SK-N-SH (cell line): ENCODE results near the gene RPS8. TPM values are rescaled to one million over a fixed set of nuclear protein-coding genes. Genes with fewer than 3 reads are reported as not detected.

ENCODE experiments used
- CTCF ChIA-PET: fragments of 300-600, 350-600 bp; formaldehyde crosslinking; extraction: SDS; loops from one replicate; lab custom pipeline; 2021; lab: Yijun Ruan, JAX
- POLR2A ChIA-PET: fragments of 350-600 bp; sonication (Branson Sonifier 250); formaldehyde crosslinking; extraction: SDS; loops from one replicate; lab custom pipeline; 2020; ENCODE audit warnings: antibody characterized with exemption, inconsistent platforms; lab: Yijun Ruan, JAX
- DNase-seq: peaks from one replicate; pipeline ENCODE4 v3.0.0; 2012
- H2AFZ ChIP-seq: fragments of 200-600 bp; sonication (generic); 2 replicates; pipeline ENCODE4 v1.8.1; 2016; ENCODE audit warnings: antibody characterized with exemption, mild to moderate bottlenecking, low read depth
- H3F3A ChIP-seq: fragments of 200-600 bp; sonication (generic); replicated peaks from 2 replicates; pipeline ENCODE3; 2016; ENCODE audit warnings: antibody characterized with exemption, mild to moderate bottlenecking; ENCODE audit not compliant: insufficient read depth
- H3K27ac ChIP-seq, 2 experiments: fragments of 200-500 bp in 1 of 2; fragments of 200-600 bp in 1 of 2; sonication (Bioruptor generic) in 1 of 2; sonication (generic), shearing (Covaris generic) in 1 of 2; 2 replicates each; pipeline versions ENCODE4 v1.5.1 to v1.6.1; 2014 to 2016; ENCODE audit warnings: low read depth in 2 of 2, inconsistent platforms in 1 of 2, low read length in 1 of 2, mild to moderate bottlenecking in 1 of 2, mixed read lengths in 1 of 2
- H3K27me3 ChIP-seq: fragments of 200-600 bp; sonication (generic), shearing (Covaris generic); 2 replicates; pipeline ENCODE4 v1.6.1; 2016; ENCODE audit warnings: mixed run types; ENCODE audit not compliant: insufficient read depth
- H3K36me3 ChIP-seq, 2 experiments: fragments of 200-500 bp in 1 of 2; fragments of 200-600 bp in 1 of 2; sonication (Bioruptor generic) in 1 of 2; sonication (generic) in 1 of 2; replicated peaks in 1 of 2; 2 replicates each; pipeline versions ENCODE3 to v1.5.1; 2014 to 2016; ENCODE audit warnings: low read length in 1 of 2, mild to moderate bottlenecking in 1 of 2; ENCODE audit not compliant: insufficient read depth in 2 of 2, control insufficient read depth in 1 of 2
- H3K4me1 ChIP-seq, 2 experiments: fragments of 200-500 bp in 1 of 2; fragments of 200-600 bp in 1 of 2; sonication (Bioruptor generic) in 1 of 2; sonication (generic), shearing (Covaris generic) in 1 of 2; 2 replicates each; pipeline versions ENCODE4 v1.5.1 to v1.6.1; 2014 to 2016; ENCODE audit warnings: low read depth in 1 of 2, low read length in 1 of 2, mixed run types in 1 of 2; ENCODE audit not compliant: insufficient read depth in 2 of 2, control insufficient read depth in 1 of 2
- H3K4me2 ChIP-seq: fragments of 200-600 bp; sonication (generic), shearing (Covaris generic); 2 replicates; pipeline ENCODE4 v1.6.1; 2017; ENCODE audit warnings: mixed run types
- H3K4me3 ChIP-seq, 2 experiments: fragments of 200-500 bp in 1 of 2; fragments of 200-600 bp in 1 of 2; sonication (Bioruptor generic) in 1 of 2; sonication (generic), shearing (Covaris generic) in 1 of 2; 2 replicates each; pipeline versions ENCODE4 v1.5.1 to v1.8.1; 2014 to 2016; ENCODE audit warnings: low read depth in 2 of 2, inconsistent platforms in 1 of 2, low read length in 1 of 2, mild to moderate bottlenecking in 1 of 2, mixed read lengths in 1 of 2, moderate library complexity in 1 of 2
- H3K79me2 ChIP-seq: fragments of 200-600 bp; sonication (generic); 2 replicates; pipeline ENCODE4 v1.8.1; 2017; ENCODE audit warnings: mild to moderate bottlenecking; ENCODE audit not compliant: insufficient read depth
- H3K9ac ChIP-seq: fragments of 200-600 bp; sonication (generic); 2 replicates; pipeline ENCODE4 v1.6.1; 2017; ENCODE audit warnings: mixed run types
- H3K9me2 ChIP-seq: fragments of 200-600 bp; sonication (generic); 2 replicates; pipeline ENCODE4 v1.6.1; 2017; ENCODE audit warnings: mixed run types
- H3K9me3 ChIP-seq: fragments of 200-600 bp; sonication (generic); 2 replicates; pipeline ENCODE4 v1.6.1; 2017; ENCODE audit warnings: mixed run types, mild to moderate bottlenecking, moderate library complexity
- H4K20me1 ChIP-seq: fragments of 200-600 bp; sonication (generic); 2 replicates; pipeline ENCODE4 v1.6.1; 2017; ENCODE audit warnings: mild to moderate bottlenecking, mixed run types; ENCODE audit not compliant: insufficient read depth
- ELF1 ChIP-seq: IDR thresholded peaks from 2 replicates; pipeline ENCODE4 v1.4.0; 2012
- EP300 ChIP-seq, 2 experiments: IDR thresholded peaks; 2 replicates each; pipeline versions ENCODE4 v1.4.0 to v1.6.1; 2012; ENCODE audit warnings: borderline replicate concordance in 1 of 2, low read depth in 1 of 2, low read length in 1 of 2
- EZH2phosphoT487 ChIP-seq: fragments of 200-600 bp; sonication (generic); IDR thresholded peaks from 2 replicates; pipeline ENCODE4 v1.6.1; 2017; ENCODE audit warnings: low read depth, mixed run types, mild to moderate bottlenecking, antibody characterized with exemption, moderate library complexity, borderline replicate concordance
- FOXM1 ChIP-seq: IDR thresholded peaks from 2 replicates; pipeline ENCODE4 v1.4.0; 2012; ENCODE audit warnings: low read depth, mild to moderate bottlenecking
- GATA2 ChIP-seq: sonication (generic); formaldehyde crosslinking; IDR thresholded peaks from 2 replicates; pipeline ENCODE4 v1.5.0; 2020; ENCODE audit warnings: mild to moderate bottlenecking, missing genetic modification reagents
- JUND ChIP-seq: IDR thresholded peaks from 2 replicates; pipeline ENCODE4 v1.4.0; 2012
- MXI1 ChIP-seq: IDR thresholded peaks from 2 replicates; pipeline ENCODE4 v1.6.1; 2012; ENCODE audit warnings: mild to moderate bottlenecking, low read depth, low read length, improper control_type of control experiment
- NRF1 ChIP-seq: IDR thresholded peaks from 2 replicates; pipeline ENCODE4 v1.6.1; 2012; ENCODE audit warnings: low read depth, mild to moderate bottlenecking, low read length
- POLR2AphosphoS5 ChIP-seq: IDR thresholded peaks from 2 replicates; pipeline ENCODE4 v1.6.1; 2012; ENCODE audit warnings: low read depth, low read length
- RFX5 ChIP-seq: IDR thresholded peaks from 2 replicates; pipeline ENCODE4 v1.6.1; 2012; ENCODE audit warnings: mild to moderate bottlenecking, improper control_type of control experiment, low read length
- SMC3 ChIP-seq: IDR thresholded peaks from 2 replicates; pipeline ENCODE4 v1.6.1; 2012; ENCODE audit warnings: low read depth, low read length, improper control_type of control experiment
- TAF1 ChIP-seq: IDR thresholded peaks from 2 replicates; pipeline ENCODE4 v1.6.1; 2012; ENCODE audit warnings: low read depth, mild to moderate bottlenecking, low read length, moderate library complexity, borderline replicate concordance
- TCF12 ChIP-seq: IDR thresholded peaks from 2 replicates; pipeline ENCODE4 v1.4.0; 2012
- YY1 ChIP-seq: IDR thresholded peaks from 2 replicates; pipeline ENCODE4 v1.4.0; 2012; ENCODE audit warnings: low read depth, mild to moderate bottlenecking
- WGBS: methylation state at CpG from one replicate; pipeline ENCODE4 v1.1.6; 2017; ENCODE audit warnings: low lambda C conversion rate; 5-methylcytosine and 5-hydroxymethylcytosine counted together
- polyA plus RNA-seq, 3 experiments: library from polyadenylated mRNA; depleted of rRNA; stranded (reverse); fragments of >200 nt; gene quantifications; 2 replicates each; pipeline ENCODE4 v1.2.3, GENCODE V29; 2012
- TF ChIP-seq, protein P1 (sequence below): IDR thresholded peaks from 2 replicates; pipeline ENCODE4 v1.4.0; 2012; ENCODE audit warnings: low read depth, borderline replicate concordance
- TF ChIP-seq, protein P2 (sequence below): IDR thresholded peaks from 2 replicates; pipeline ENCODE4; 2012
- TF ChIP-seq, protein P3 (sequence below): fragments of 150-350 bp; IDR thresholded peaks from 2 replicates; pipeline ENCODE4 v1.6.1; 2016; ENCODE audit warnings: mild to moderate bottlenecking, low read depth, low read length

The RPS8 gene
- polyA plus RNA-seq, 1 of the 3 experiments (the other 2 are of a cell fraction), result 3,303 TPM

DNA sequence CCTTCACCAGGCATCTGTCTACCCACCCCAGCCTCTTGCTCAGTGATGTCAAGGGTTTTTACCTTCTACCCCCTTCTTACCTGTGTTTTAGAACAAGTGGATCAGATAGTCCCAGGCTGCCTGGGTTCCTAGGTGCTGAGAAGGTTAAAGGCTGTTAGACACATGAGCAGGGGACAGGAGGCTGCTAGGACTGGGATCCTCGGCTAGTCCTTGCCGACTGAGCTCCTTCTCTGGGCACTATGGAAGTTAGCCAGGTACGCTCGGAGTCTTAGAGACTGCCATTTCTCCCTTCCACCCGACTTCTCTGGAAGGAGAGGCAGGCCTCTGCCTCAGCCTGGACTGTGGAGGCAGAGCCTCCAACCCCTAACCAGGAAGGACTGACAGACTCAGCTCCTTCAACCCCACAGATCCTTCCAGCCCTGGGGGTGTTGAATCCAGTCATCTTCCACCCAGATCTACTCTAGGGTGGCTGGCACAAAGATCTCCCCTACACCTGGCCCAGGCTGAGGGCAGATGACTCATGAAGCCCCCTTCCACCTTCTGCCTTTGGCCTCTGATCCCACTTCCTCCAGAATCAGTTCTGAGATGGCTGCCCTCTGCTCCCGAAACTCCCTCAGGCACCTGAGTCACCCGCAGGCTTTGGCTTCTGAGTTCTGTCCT lies 31.5 kb downstream of the RPS8 start, which contains the start of gene DYNLT4:
TSS of gene DYNLT4 (minus strand) at position 648 of the 660 bp plus-strand sequence. CDS start 683 bp downstream, outside the sequence.
- TF ChIP-seq YY1 (peak; percentile 41; the same call in 1 of the 2 replicates), ELF1 (0 out of 2 replicates have a peak, but pooled peaks have one; percentile 2), RFX5 (no peak), NRF1 (no peak), TAF1 (peak; percentile 46; the same call in 1 of the 2 replicates)
- TF ChIP-seq, protein P1, sequence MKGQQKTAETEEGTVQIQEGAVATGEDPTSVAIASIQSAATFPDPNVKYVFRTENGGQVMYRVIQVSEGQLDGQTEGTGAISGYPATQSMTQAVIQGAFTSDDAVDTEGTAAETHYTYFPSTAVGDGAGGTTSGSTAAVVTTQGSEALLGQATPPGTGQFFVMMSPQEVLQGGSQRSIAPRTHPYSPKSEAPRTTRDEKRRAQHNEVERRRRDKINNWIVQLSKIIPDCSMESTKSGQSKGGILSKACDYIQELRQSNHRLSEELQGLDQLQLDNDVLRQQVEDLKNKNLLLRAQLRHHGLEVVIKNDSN, result no peak
- Histone ChIP-seq H3K79me2 (peaks cover 70% of the 10 kb centered on the region), H4K20me1 (peaks cover 18% of the 10 kb centered on the region), H3K36me3 (peaks cover 43 to 53% of the 10 kb centered on the region in 2 experiments), H3K27me3 (no peaks in the 10 kb centered on the region), H3K9ac (peak within 1 kb of the TSS; percentile 94), H3K4me1 (peaks cover 57 to 79% of the 10 kb centered on the region in 2 experiments; a peak in 3 of 4 replicates), H3K9me2 (no peaks in the 10 kb centered on the region), H3K9me3 (no peaks in the 10 kb centered on the region), H3K4me2 (peak within 1 kb of the TSS; percentile 76), H2AFZ (no peak within 1 kb of the TSS), H3F3A (peaks cover 73% of the 10 kb centered on the region), H3K27ac (peak within 1 kb of the TSS; percentile 94 to 100), H3K4me3 (peak within 1 kb of the TSS; percentile 43 to 54; a peak in 3 of 4 replicates)
- WGBS, result 60% methylated on average over 6 of the region's 7 CpGs
- POLR2A ChIA-PET, result interaction anchor here (3.2 kb wide), 1 partner anchor 12 kb away, joined by 15 read pairs; no protein-coding TSS in a partner anchor
- CTCF ChIA-PET, result interaction anchor here (1.5 kb wide), 1 partner anchor 77 kb away, joined by 4 read pairs; no protein-coding TSS in a partner anchor
- DNase-seq, result no peak

DNA sequence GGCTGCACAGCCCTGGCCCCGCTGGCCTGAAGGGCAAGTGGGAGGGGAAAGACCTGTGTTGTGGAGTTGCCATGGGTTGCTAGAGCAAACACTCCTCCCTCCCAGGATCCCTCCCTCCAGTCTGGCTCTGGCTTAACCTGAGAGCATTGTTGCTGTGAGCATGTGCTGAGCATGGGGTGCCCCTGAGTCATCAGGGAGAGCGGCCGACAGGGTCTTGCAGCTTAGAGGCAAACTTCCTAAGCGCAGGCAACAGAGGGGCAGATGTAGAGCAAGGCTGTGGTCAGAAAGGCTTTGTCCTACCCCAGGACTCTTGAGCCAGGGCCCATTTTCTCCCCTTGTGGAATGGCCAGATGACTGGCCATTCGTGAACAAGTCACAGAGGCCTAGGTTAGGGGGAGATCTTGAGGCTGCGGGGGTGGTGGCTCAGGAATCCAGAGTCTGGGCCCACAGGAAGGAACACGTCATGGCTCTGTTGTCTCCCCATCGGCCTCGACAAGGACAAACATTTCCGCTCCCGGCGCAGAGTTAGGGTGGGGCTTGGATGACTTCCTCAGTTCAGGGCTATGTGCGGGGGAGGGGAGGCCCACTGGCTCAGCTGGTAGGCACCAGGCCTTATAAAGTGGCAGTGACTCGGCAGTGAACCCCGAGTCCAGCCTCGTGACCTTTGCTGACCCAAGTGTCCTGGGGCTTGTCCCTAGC lies 32.2 kb downstream of the RPS8 start:
- Histone ChIP-seq H4K20me1 (peaks cover 11% of the 10 kb centered on the region), H3K4me1 (peaks cover 54 to 84% of the 10 kb centered on the region in 2 experiments; a peak in 3 of 4 replicates), H3K27me3 (no peaks in the 10 kb centered on the region), H3K9me2 (no peaks in the 10 kb centered on the region), H3K4me3 (peak overlapping the region in 1 of 2 experiments; percentile 54; a peak in 3 of 4 replicates), H3K9me3 (no peaks in the 10 kb centered on the region), H3K4me2 (peak overlapping the region; percentile 76), H3K9ac (peak overlapping the region; percentile 94), H3K79me2 (peaks cover 70% of the 10 kb centered on the region), H3F3A (peaks cover 73% of the 10 kb centered on the region), H2AFZ (no peak overlapping the region), H3K36me3 (peaks cover 38 to 47% of the 10 kb centered on the region in 2 experiments), H3K27ac (peak overlapping the region; percentile 94 to 100)
- POLR2A ChIA-PET, result interaction anchor here (0.9 to 3.2 kb wide), 5 partner anchors 8 to 32 kb away, joined by 3 to 29 read pairs (median 15); partner anchors contain the start of genes PLK3 and RPS8
- DNase-seq, result peak; percentile 60
- WGBS, result 0% methylated on average over 11 of the region's 16 CpGs
- CTCF ChIA-PET, result interaction anchor here (0.9 to 1.5 kb wide), 3 partner anchors 21 to 78 kb away, joined by 3 to 4 read pairs (median 4); no protein-coding TSS in a partner anchor
- TF ChIP-seq MXI1 (0 out of 2 replicates have a peak, but pooled peaks have one; percentile 22), JUND (peak; percentile 44; the same call in 1 of the 2 replicates), RFX5 (no peak), SMC3 (no peak), EP300 (IDR thresholded peaks at IDR 0.05; ENCODE audit: borderline replicate concordance in 1 of 2, low read depth in 1 of 2, low read length in 1 of 2) (peak in 1 of 2 experiments; percentile 84; a peak in 2 of 4 replicates), FOXM1 (peak; percentile 35; the same call in 1 of the 2 replicates), POLR2AphosphoS5 (peak; percentile 21; the same call in 1 of the 2 replicates), GATA2 (no peak), EZH2phosphoT487 (no peak), YY1 (peak; percentile 56; the same call in 1 of the 2 replicates), TCF12 (peak; percentile 79; the same call in 1 of the 2 replicates)
- TF ChIP-seq, protein P1, result 0 out of 2 replicates have a peak, but pooled peaks have one; percentile 1
- TF ChIP-seq, protein P2, sequence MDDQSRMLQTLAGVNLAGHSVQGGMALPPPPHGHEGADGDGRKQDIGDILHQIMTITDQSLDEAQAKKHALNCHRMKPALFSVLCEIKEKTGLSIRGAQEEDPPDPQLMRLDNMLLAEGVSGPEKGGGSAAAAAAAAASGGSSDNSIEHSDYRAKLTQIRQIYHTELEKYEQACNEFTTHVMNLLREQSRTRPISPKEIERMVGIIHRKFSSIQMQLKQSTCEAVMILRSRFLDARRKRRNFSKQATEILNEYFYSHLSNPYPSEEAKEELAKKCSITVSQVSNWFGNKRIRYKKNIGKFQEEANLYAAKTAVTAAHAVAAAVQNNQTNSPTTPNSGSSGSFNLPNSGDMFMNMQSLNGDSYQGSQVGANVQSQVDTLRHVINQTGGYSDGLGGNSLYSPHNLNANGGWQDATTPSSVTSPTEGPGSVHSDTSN, result peak; percentile 58
- TF ChIP-seq, protein P3, sequence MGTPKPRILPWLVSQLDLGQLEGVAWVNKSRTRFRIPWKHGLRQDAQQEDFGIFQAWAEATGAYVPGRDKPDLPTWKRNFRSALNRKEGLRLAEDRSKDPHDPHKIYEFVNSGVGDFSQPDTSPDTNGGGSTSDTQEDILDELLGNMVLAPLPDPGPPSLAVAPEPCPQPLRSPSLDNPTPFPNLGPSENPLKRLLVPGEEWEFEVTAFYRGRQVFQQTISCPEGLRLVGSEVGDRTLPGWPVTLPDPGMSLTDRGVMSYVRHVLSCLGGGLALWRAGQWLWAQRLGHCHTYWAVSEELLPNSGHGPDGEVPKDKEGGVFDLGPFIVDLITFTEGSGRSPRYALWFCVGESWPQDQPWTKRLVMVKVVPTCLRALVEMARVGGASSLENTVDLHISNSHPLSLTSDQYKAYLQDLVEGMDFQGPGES, result no peak
